GM12874 (cell line): ENCODE data around the gene MICAL2.

Source experiments
- CTCF ChIP-seq: IDR thresholded peaks from 2 replicates; pipeline ENCODE4 v1.5.1; 2011; ENCODE audit warnings: low read depth, mild to moderate bottlenecking, control low read depth, low read length, moderate library complexity; ENCODE audit not compliant: insufficient read depth

Gene MICAL2

GRCh38 chr11:12102588-12103410, 7.6 kb upstream of the MICAL2 start:
- no peak for TF ChIP-seq CTCF

- no peak for TF ChIP-seq CTCF
These were observed 6.8 kb upstream of the MICAL2 start for GRCh38 chr11:12103411-12104225.

- no peak for TF ChIP-seq CTCF
These were observed 4.9 kb upstream of the MICAL2 start for GRCh38 chr11:12105471-12105870.

GRCh38 chr11:12106101-12106500, 4.3 kb upstream of the MICAL2 start:
- no peak for TF ChIP-seq CTCF

GRCh38 chr11:12106501-12106900, 3.9 kb upstream of the MICAL2 start:
- no peak for TF ChIP-seq CTCF

- no peak for TF ChIP-seq CTCF
These were observed 1.4 kb upstream of the MICAL2 start for GRCh38 chr11:12108875-12109453.

GRCh38 chr11:12109591-12110196, 696 bp upstream of the MICAL2 start:
- TF ChIP-seq CTCF = no peak
